Right cardiac atrium (tissue), 5 donors: ENCODE measurements around the gene UCP2. TPM values are rescaled to one million over a fixed set of nuclear protein-coding genes. Genes with fewer than 3 reads are reported as not detected.

Experiments used
- ATAC-seq, 2 donors: fragments of 200-7000 bp; cut with Tn5 transposase; one replicate each; pipeline versions ENCODE4 v1.8.0 to v1.9.1; 2020; ENCODE audit warnings: moderate library complexity in 2 of 2, mild to moderate bottlenecking in 1 of 2
- DNase-seq, 3 donors: peaks; one replicate each; pipeline ENCODE4 v3.0.0-alpha.2; 2020
- H3K27ac ChIP-seq: one replicate; pipeline ENCODE4 v1.5.1; 2013; ENCODE audit warnings: mild to moderate bottlenecking, low read length, control low read depth, moderate library complexity
- H3K27me3 ChIP-seq: one replicate; pipeline ENCODE4 v1.6.1; 2013; ENCODE audit not compliant: control insufficient read depth, insufficient read depth
- H3K4me1 ChIP-seq: one replicate; pipeline ENCODE4 v1.6.1; 2013; ENCODE audit warnings: low read length; ENCODE audit not compliant: control insufficient read depth, insufficient read depth
- H3K4me3 ChIP-seq: one replicate; pipeline ENCODE4 v1.5.1; 2013; ENCODE audit warnings: low read length, control low read depth
- H3K9me3 ChIP-seq: one replicate; pipeline ENCODE4 v1.6.1; 2013; ENCODE audit warnings: low read length; ENCODE audit not compliant: control insufficient read depth
- WGBS: extraction: QIAGEN DNeasy Blood & Tissue Kit; methylation state at CpG from one replicate; pipeline ENCODE4 v1.1.7; 2013; 5-methylcytosine and 5-hydroxymethylcytosine counted together
- intact Hi-C, 4 donors: fragments of 100-400 bp; cut with DNase I; formaldehyde crosslinking; loops; one replicate each; pipeline versions ENCODE4 v1.11.0 to v1.14.0; 2022 to 2023
- polyA plus RNA-seq: library from polyadenylated mRNA; stranded (reverse); fragments of 200-250 nt; gene quantifications from one replicate; pipeline ENCODE4 v1.2.3, GENCODE V29; 2013
- total RNA-seq, 4 donors: library from RNA; stranded (reverse); fragmentation: NEBNext Ultra II Directional; extraction: Animal tissue kit (Norgen Biotek cat#: 25700); gene quantifications; one replicate each; pipeline ENCODE4 v1.2.1, GENCODE V29; 2021
- donor health status: healthy with polysubstance abuse.
- donor health status: DM: no; HTN: yes; CAD: no.
- donor health status: DM: no; HTN: no; CAD: no.
- donor health status: DM: no; HTN: yes; CAD: no; lungs with severe emphysema.
- donor health status: DM: yes; HTN: yes; CAD: no.

Gene UCP2
- total and polyA plus RNA-seq, 5 donors = 9.9 to 23.1 (median 14.5) TPM

- intact Hi-C loops = loop anchor here in 2 of 4 donors (10.0 kb wide), 2 partner anchors 70 to 480 kb away; no protein-coding TSS in a partner anchor
- no peak overlapping the region for H3K27ac ChIP-seq
- ATAC-seq = peak in 1 of 2 donors; percentile 8
- 58% methylated on average over 10 of the region's 10 CpGs for WGBS
- H3K4me1 ChIP-seq = no peaks in the 10 kb centered on the region
- no peaks in the 10 kb centered on the region for H3K27me3 ChIP-seq
- H3K9me3 ChIP-seq = no peaks in the 10 kb centered on the region
- DNase-seq = no peak
- H3K4me3 ChIP-seq = no peak overlapping the region
Observed at GRCh38 chr11:73965076-73965763, 17.4 kb downstream of the UCP2 start.

- 69% methylated on average over 8 of the region's 8 CpGs for WGBS
- H3K27me3 ChIP-seq = no peaks in the 10 kb centered on the region
- ATAC-seq = no peak
- no peak for DNase-seq
- intact Hi-C loops = loop anchor here in 3 of 4 donors (5.0 to 10.0 kb wide), 3 partner anchors 71 to 483 kb away; no protein-coding TSS in a partner anchor
- H3K27ac ChIP-seq = no peak overlapping the region
- no peaks in the 10 kb centered on the region for H3K4me1 ChIP-seq
- H3K9me3 ChIP-seq = no peaks in the 10 kb centered on the region
- H3K4me3 ChIP-seq = no peak overlapping the region
Observed at GRCh38 chr11:73963861-73964260, 18.8 kb downstream of the UCP2 start.

DNA sequence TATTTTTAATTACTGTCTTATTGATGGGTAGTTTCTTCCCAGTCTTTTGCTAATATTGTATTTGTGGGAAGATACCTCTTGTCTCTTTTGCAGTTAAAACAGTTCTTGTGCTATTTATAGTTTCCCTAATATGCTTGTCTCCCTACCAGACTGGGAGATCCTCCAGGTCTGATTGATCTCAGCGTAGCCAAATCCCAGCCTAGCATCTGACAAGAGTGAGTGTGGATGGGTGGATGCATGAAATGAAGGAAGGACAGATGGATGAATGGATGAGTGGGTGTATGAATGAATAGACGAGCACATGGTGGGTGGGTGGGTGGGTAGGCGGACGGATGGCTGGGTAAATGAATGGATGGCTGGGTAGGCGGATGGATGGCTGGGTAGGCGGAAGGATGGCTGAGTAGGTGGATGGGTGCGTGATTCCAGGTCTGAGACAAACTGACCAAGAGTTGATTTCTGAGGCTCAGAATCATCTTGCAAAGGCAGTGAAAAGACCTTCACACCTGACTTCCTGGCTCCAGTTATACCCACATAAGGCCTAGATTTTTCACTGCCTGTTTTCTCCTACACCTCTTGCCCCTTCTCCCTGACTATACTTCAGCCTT, 20.4 kb downstream of the UCP2 start:
- DNase-seq = no peak
- no peak overlapping the region for H3K4me3 ChIP-seq
- 73% methylated on average over 7 of the region's 7 CpGs for WGBS

GRCh38 chr11:73961321-73961720, 21.3 kb downstream of the UCP2 start:
- Histone ChIP-seq H3K4me3 (no peak overlapping the region), H3K4me1 (no peaks in the 10 kb centered on the region), H3K9me3 (no peaks in the 10 kb centered on the region), H3K27me3 (no peaks in the 10 kb centered on the region), H3K27ac (no peak overlapping the region)
- 65% methylated on average over 4 of the region's 4 CpGs for WGBS
- DNase-seq = no peak
- intact Hi-C loops = loop anchor here in 3 of 4 donors (5.0 to 10.0 kb wide), 3 partner anchors 73 to 486 kb away; no protein-coding TSS in a partner anchor
- ATAC-seq = no peak

More for the DNA sequence above, 20.4 kb downstream of the UCP2 start:
- no peaks in the 10 kb centered on the region for H3K9me3 ChIP-seq
- H3K27ac ChIP-seq = no peak overlapping the region
- ATAC-seq = no peak
- no peaks in the 10 kb centered on the region for H3K27me3 ChIP-seq
- intact Hi-C loops = loop anchor here in 3 of 4 donors (5.0 to 10.0 kb wide), 3 partner anchors 73 to 485 kb away; no protein-coding TSS in a partner anchor
- H3K4me1 ChIP-seq = no peaks in the 10 kb centered on the region

DNA sequence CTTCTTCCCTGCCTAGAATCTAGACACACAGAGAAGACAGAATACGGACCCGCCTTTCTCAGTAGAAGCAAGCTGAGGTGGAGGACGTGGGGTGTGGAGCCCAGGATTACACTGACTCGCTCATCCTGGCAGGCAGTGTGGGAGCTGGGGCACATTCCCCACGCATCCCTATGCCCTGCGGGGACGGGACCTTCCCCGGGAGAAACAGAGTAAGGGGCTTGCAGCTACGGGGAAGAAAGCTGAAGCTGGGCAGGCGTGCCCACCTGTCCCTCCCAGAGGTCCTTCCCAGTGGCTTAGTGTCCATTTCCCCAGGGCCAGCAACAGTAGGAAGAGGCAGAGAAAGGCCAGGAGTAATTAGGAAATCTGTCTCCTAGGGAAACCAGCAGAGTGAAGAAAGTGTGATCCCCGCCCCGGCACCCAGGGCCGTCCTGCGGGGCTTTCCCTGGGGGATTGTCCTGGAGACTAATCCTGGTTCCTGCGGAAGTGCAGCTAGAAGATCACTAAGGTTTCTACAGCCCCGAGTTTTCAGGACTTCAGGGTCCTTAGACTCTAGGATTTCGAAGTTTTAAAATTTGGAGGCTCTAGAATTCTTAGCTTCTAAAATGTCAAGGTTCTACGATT, 24.0 kb downstream of the UCP2 start:
- ATAC-seq (peak in 1 of 2 donors; percentile 22), DNase-seq (no peak)
- Histone ChIP-seq H3K27ac (no peak overlapping the region), H3K27me3 (no peaks in the 10 kb centered on the region), H3K4me1 (no peaks in the 10 kb centered on the region), H3K9me3 (no peaks in the 10 kb centered on the region), H3K4me3 (no peak overlapping the region)
- intact Hi-C loops = no loop called here
- WGBS = 78% methylated on average over 18 of the region's 18 CpGs

DNA sequence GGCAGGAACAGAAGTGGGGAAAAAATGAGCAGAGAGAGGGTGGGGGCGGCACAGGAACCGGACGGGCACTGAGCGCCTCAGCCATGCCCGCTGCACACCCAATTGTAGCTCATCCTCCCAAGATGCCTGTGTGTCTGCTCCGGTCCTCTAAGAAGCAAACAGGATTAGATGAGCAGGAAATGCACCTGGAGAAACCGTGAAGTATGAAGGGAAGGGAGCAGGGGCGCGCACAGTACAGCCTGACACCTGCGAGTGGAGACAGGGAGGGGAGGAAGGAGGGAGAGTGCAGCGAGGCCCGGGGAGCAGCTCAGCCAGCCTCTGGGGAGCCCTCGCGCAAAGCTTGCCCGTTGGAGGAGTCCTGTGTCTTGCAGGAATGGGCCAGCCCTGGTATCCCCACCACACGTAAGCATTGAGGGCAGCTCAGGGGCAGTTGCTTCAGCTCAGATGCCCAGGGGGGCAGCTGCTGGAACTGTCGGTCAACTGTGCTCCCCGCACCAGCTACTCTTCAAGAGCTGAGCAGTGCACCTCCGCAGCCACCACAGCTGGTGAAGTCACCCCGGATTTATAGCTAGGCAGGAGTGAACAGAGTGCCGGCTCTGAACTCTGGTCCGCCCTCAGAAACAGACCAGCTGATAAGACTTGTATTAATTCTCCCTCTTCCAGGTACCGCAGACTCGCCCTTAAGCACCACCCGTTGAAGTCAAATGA, 24.8 kb downstream of the UCP2 start:
- intact Hi-C loops = no loop called here
- 64% methylated on average over 25 of the region's 25 CpGs for WGBS
- H3K4me1 ChIP-seq = no peaks in the 10 kb centered on the region
- no peak overlapping the region for H3K27ac ChIP-seq
- H3K27me3 ChIP-seq = no peaks in the 10 kb centered on the region
- H3K9me3 ChIP-seq = no peaks in the 10 kb centered on the region
- ATAC-seq (peak in 1 of 2 donors; percentile 26), DNase-seq (no peak)
- no peak overlapping the region for H3K4me3 ChIP-seq

DNA sequence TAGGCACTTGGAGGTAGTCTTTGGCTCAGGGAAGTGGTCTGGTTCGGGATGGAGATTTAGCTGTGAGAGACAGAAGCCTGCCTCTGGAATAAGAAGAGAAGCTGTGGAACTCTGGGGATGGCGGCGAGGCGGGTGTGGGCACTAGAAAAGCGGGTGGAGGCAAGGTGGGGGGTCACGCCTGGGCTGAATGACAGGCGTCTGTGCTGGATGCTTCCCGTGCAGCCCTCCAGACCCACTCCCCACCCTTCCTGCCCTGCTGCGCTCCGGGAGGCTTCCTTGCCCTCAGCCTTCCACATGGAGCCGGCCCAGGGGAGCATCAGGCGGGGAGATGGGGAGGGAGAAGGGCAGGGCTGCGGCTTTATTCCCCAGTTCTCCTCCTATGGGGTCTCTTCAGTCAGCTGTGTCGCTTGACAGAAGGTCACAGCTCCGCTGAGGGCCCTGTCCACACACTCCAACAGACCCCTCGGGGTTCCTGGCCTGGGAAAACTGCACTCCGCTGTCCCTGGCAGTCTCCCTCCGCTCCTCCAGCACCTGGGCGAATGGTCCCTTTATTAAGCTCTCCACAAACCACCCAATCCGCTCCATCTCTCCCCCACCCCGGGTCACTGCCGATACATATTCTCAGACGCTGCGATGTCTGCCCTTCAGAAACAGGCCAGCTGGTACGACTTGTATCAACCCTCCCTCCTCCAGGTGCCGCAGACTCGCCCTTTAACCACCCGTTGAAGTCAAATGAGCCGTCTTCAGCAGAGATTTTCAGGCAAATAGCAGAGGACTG, 25.6 kb downstream of the UCP2 start:
- H3K4me3 ChIP-seq = no peak overlapping the region
- WGBS = 45% methylated on average over 29 of the region's 29 CpGs
- no peaks in the 10 kb centered on the region for H3K4me1 ChIP-seq
- H3K27ac ChIP-seq = no peak overlapping the region
- intact Hi-C loops = no loop called here
- ATAC-seq = peak in 1 of 2 donors; percentile 29
- no peaks in the 10 kb centered on the region for H3K9me3 ChIP-seq
- no peaks in the 10 kb centered on the region for H3K27me3 ChIP-seq
- DNase-seq = no peak

- H3K4me1 ChIP-seq = no peaks in the 10 kb centered on the region
- H3K27ac ChIP-seq = no peak overlapping the region
- H3K4me3 ChIP-seq = no peak overlapping the region
- 83% methylated on average over 7 of the region's 7 CpGs for WGBS
- no peaks in the 10 kb centered on the region for H3K9me3 ChIP-seq
- no peaks in the 10 kb centered on the region for H3K27me3 ChIP-seq
- intact Hi-C loops = no loop called here
- ATAC-seq (no peak), DNase-seq (no peak)
Observed at GRCh38 chr11:73951797-73952196, 30.8 kb downstream of the UCP2 start.

DNA sequence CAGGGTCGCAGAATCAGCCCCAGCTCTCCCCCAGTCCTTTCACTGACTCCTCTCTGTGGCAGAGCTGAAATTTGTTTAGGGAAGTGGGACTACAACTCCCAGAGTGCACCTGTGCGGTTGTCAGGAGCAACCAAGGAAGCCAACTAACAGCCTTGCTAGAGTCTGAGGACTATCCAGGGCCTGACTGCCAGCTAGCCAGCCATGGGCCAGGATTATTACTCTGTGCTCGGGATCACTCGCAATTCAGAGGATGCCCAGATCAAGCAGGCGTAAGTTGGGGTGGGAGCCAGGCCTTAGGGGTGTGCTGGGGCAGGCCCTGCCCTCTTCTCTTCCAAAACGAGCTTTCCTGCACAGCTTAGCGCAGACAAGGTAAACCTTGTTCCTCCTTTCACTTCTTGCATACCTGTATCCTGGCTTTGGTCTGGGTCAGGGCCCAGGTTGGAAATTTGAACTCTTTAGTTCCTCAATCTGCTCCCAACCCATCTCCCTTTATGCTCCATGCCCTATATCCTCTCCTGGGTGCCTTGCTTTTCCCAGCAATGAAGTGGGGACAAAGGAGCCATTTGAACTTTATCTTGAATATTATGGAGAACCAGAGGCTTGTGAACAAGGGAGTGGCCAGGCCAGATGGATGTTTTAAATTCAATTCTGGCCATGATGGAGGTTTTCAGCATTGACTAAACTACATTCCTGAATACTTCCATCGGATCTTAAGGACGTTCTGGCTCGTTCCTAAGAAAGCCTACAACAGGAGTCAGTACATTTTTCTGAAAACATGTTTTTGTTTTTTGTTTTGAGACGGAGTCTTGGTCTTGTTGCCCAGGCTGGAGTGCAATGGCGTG, 31.6 kb downstream of the UCP2 start, which contains the start of gene DNAJB13:
Gene DNAJB13 (plus strand): TSS at position 158 of the 842 bp plus-strand sequence. CDS start 44 bp downstream, at position 202.
- Histone ChIP-seq H3K27me3 (no peaks in the 10 kb centered on the region), H3K9me3 (no peaks in the 10 kb centered on the region), H3K4me1 (no peaks in the 10 kb centered on the region), H3K4me3 (no peak within 1 kb of the TSS), H3K27ac (no peak within 1 kb of the TSS)
- intact Hi-C loops = no loop called here
- DNase-seq = no peak
- peak; percentile 46 to 65 for ATAC-seq
- WGBS = 78% methylated on average over 12 of the region's 12 CpGs
